NCI-H2081 treated with DMSO at 0.1 percent for 48 hours (cell line): ENCODE data around the gene DNAJC4.

Experiments used
- DNase-seq: peaks from one replicate; lab custom pipeline; 2025; lab: John Stamatoyannopoulos, UW

DNAJC4 gene

DNA sequence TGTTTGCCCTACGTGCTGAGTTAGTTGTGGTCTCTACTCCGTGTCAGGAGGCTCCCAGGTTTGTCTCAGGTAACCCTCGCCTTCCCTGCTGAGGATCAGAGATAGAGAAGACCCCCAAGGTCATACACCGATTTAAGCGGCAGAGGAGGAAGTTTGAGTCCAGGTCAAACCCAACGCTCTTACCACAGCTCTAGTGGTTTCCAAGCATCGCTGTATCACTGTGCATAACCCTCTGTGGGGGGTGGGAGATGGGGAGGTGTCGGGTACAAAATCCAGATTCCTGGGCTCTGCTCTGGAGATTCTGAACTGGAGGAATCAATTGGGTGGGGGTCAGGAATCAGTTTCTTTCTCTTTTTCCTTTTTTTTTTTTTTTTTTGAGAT lies 627 bp downstream of the DNAJC4 start:
- no peak for DNase-seq

DNA sequence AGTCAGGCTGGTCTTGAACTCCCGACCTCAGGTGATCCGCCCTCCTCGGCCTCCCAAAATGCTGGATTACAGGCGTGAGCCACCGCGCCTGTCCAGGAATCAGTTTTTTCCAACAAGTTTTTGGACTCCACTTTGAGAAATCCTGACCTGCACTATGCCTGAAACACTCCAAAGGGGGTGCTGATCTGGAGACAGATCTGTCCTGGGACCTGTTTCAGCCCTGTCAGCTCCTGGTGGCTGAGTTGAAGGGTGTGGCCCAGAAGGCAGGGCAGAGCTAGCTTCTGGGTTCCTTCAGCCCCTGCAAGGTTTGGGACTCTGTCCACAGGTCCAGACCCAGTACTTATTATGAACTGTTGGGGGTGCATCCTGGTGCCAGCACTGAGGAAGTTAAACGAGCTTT lies 1.2 kb downstream of the DNAJC4 start:
- no peak for DNase-seq

DNA sequence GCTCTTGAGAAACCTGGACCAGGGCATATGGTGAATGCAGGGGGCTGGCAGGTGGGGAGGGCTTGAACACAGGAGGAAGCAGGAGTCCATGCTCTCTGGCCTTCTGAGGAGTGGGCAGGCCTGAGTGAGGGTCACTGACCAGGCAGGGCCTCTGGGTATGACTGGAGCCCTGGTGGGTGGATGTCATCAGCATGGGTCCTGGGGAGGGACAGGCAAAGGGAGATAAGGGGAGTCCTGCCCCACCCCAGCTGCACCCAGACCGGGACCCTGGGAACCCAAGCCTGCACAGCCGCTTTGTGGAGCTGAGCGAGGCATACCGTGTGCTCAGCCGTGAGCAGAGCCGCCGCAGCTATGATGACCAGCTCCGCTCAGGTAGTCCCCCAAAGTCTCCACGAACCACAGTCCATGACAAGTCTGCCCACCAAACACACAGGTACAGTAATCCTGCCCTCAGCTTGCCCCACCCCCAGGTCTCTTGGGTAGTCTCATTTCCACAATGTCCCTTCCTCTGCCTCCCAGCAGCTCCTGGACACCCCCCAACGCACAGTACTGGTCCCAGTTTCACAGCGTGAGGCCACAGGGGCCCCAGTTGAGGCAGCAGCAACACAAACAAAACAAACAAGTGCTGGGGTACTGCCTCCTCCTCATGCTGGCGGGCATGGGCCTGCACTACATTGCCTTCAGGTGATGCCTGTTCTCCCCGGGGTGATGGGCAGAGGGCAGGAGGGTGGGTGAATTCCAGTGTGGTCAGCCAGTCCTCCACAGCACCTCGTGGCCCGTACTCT lies 2.0 kb downstream of the DNAJC4 start:
- no peak for DNase-seq

DNA sequence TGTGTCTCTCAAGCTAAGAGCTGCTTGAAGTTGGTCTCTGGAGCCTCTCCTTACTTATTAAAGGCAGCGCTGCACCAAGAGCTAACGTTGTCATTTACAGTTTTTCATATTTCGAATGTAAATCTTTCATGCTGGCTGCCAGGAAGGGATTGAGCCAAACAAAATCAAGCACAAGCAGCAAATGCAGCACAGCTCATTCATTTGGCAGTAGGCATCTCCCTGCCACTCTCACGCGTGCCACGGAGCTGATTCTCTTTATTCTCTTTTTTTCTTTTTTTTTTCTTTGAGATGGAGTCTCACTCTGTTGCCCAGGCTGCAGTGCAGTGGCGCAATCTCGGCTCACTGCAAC lies 2.6 kb downstream of the DNAJC4 start:
- DNase-seq, result no peak

DNA sequence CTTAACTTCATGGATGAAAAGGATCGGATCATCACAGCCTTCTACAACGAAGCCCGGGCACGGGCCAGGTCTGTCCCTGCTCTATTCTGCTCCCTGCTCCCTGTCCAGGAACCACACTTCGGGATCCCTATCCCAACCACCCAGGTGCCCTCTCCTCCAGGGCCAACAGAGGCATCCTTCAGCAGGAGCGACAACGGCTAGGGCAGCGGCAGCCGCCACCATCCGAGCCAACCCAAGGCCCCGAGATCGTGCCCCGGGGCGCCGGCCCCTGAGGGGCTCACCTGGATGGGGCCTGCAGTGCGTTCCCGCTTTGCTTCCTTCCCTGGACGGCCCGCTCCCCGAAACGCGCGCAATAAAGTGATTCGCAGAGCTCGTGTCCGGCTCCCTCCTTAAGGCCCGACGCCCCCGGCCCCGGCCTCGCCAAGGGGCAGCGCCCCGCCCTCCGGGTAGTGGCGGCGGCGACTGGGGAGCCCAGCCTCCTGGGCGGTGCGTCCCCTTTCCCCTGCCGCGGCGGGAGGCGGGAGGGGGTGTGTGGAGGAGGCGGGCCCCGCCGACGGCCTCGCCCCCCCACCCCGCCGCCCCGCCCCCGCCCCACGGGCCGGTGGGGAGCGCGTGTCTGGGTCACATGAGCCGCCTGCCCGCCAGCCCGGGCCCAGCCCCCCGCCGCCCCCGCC lies 3.7 kb downstream of the DNAJC4 start, which contains the start of gene VEGFB:
VEGFB (plus strand) TSS at position 672 of the 674 bp plus-strand sequence. CDS start 250 bp downstream, outside the sequence.
- DNase-seq, result no peak

DNA sequence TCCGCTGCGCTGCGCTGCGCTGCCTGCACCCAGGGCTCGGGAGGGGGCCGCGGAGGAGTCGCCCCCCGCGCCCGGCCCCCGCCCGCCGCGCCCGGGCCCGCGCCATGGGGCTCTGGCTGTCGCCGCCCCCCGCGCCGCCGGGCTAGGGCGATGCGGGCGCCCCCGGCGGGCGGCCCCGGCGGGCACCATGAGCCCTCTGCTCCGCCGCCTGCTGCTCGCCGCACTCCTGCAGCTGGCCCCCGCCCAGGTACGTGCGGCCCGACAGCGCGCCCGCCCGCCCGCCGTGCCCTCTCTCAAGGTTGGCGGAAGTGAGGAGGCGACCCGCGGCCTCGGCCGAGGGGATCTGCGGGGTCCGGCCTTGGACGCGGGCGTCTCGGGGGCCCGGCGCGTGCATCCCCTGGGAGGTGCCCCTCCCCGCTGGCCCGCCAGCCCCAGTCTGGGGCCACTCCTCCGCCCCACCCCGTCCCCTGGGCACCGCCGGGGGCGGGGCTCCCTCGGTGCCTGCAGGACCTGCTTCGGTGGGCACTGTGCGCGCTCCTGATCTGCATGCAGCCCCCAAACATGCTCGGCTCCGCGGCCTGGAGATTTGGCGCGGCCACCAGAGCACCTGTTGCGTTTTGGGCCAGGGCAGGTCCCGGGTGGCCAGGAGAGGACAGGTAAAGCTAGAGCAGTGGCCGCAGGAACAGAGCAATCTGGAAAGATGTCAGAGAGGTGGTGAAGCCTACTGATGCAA lies 4.5 kb downstream of the DNAJC4 start:
- no peak for DNase-seq

DNA sequence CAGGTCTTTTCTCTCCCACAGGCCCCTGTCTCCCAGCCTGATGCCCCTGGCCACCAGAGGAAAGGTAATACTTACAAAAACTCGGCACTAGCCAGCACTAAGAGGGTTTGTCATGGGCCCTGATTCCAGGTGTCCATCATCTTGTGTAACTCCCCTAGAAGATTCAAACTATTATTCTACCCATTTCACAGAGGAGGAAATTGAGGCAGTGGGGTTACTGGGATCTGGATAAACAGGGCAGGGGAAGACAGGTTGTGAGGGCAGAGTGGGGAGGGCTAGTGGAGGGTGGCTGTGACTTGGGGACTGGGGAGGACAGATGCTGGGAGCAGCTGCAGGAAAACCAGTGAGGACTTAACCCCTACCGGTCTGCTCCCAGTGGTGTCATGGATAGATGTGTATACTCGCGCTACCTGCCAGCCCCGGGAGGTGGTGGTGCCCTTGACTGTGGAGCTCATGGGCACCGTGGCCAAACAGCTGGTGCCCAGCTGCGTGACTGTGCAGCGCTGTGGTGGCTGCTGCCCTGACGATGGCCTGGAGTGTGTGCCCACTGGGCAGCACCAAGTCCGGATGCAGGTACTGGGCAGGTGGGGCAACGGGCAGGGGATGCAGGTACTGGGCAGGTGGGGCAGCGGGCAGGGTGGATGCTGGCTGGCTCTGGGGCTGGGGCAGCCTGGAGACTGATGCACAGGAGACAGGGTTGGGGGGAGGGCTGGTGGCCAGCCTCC lies 5.3 kb downstream of the DNAJC4 start:
- DNase-seq, result no peak

DNA sequence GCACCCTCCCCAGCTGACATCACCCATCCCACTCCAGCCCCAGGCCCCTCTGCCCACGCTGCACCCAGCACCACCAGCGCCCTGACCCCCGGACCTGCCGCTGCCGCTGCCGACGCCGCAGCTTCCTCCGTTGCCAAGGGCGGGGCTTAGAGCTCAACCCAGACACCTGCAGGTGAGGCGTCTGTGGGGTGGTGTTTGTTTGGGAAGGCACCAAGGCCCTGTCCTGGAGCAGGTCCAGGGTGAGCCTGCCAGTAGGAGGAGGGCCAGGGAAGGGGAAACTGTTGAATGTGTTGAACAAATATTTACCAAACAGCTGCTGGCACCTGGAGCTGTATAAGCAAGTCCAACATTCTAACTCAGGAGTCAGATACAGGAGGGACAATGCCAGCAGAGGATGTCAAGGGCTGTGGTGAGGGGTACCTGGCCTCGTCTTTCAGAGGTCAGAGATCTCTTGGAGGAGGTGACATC lies 7.2 kb downstream of the DNAJC4 start:
- DNase-seq, result peak; percentile 66

DNA sequence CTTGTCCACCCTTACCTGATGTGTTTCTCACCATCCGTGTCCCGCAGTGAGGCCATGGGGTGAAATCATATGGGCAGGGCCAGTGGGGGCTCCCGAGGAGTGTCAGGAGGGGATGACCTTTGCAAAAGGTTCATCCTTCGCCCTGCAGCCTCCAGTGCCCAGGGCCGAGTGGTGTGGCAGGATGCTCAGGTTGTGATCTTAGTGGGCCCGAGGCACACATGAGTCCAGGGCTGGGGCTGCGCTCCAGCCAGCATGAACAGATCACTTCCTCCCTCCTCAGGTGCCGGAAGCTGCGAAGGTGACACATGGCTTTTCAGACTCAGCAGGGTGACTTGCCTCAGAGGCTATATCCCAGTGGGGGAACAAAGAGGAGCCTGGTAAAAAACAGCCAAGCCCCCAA lies 7.7 kb downstream of the DNAJC4 start:
- DNase-seq, result no peak

DNA sequence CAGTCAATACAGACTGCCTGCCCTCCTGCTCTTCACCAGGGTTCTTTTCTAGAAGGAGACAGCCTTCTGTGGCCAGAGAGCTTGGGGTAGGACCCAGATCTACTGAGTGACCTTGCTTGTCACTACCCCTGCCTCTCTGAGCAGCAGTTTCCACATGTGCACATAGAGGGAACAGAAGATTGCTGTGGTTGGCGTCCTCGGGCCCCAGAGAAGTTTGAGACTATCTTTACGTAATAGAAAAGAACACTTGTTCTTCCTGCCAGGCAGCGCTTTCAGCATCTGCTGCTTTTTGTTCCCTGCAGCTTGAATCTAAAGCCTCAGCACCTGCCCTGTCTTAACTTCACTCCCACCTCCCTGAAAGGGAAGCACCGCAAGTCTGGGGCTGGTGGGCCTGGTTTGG lies 8.7 kb downstream of the DNAJC4 start:
- DNase-seq, result no peak

DNA sequence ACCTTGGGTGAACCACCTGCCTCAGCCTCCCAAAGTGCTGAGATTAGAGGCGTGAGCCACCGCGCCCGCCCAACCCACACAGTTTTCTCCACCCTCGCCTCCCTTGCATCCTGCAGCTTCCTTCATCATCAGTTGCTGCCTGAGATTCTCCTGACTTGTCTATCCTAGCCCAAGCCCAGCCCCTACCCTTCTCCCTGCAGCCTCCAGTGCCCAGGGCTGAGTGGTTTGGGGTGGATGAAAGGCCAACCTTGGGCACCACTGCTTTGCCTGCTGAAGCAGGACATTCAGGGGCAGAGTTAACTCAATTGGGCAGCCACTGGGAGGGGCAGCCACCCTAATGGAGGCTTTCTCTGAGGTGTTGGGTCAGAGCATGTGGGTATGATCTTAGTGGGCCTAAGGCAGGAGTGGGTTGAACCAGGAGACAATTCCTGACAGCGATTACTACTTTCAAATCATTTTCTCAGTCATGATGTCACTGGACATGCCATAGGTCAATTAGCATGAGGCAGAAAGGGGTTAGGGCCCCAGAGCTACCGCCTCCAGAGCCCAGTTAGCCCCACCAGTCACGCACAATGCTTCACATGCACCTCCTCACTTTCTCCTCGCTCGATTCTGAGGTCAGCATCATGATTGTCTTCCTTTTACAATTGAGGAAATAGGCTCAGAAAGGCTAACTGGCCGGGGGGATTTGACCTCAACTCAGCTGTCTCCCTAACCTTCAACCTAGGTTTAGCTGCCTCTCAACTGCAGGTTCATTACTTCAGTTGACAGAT lies 9.5 kb downstream of the DNAJC4 start:
- no peak for DNase-seq

DNA sequence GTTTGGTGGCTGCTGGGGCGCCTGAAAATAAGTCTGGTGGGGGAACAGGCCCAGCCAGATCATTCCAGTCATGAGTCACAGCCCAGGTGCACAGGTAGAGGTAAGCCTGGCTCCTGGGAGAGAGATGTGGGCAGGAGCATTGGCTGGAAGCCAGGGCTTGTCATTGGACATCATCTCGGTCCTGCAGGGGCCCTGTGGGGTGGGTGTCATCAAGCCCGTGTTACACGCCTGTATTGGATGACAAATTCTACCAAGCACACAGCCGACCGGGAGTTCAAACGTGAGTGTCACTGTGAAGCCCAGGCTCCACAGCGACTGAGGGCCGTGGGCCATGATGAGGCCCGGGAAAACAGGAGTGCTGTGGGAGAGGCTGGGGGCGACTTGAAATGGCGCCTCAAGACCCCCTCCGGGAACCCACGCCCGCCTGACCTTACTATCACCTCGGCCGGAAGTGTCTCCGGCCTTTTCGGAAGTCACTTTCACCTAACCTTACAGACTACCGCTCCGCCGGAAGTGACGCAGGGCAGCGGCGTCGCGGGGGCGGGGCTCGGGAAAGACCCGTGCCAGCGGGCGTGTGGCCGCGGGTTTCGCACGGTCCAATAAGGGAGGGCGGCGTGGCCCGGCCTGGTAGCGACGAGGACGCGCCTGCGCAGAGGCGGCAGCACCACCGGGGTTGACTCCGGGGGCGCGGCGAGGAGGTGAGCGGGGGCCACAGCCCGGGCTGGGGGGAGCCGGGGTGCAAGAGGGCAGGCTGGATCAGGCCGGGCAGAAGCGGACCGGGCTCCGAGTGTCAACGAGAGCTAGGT lies 10.3 kb downstream of the DNAJC4 start, which contains the start of gene FKBP2:
FKBP2 (plus strand) TSS at position 661 of the 806 bp plus-strand sequence. CDS start 1,293 bp downstream, outside the sequence.
- peak; percentile 57 for DNase-seq

DNA sequence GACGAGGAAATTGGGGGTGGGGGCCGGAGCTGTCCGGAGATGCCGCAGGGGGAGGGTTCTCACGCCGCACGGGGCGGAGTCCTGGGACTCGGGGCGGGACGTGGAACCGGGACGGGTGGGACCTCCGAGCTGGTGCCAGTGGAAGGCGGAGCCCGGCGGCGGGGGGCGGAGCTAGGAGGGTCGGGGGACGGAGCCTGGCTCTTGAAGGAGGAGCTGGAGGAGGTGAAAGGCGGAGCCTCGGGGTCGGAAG lies 10.8 kb downstream of the DNAJC4 start:
- DNase-seq, result peak; percentile 77

DNA sequence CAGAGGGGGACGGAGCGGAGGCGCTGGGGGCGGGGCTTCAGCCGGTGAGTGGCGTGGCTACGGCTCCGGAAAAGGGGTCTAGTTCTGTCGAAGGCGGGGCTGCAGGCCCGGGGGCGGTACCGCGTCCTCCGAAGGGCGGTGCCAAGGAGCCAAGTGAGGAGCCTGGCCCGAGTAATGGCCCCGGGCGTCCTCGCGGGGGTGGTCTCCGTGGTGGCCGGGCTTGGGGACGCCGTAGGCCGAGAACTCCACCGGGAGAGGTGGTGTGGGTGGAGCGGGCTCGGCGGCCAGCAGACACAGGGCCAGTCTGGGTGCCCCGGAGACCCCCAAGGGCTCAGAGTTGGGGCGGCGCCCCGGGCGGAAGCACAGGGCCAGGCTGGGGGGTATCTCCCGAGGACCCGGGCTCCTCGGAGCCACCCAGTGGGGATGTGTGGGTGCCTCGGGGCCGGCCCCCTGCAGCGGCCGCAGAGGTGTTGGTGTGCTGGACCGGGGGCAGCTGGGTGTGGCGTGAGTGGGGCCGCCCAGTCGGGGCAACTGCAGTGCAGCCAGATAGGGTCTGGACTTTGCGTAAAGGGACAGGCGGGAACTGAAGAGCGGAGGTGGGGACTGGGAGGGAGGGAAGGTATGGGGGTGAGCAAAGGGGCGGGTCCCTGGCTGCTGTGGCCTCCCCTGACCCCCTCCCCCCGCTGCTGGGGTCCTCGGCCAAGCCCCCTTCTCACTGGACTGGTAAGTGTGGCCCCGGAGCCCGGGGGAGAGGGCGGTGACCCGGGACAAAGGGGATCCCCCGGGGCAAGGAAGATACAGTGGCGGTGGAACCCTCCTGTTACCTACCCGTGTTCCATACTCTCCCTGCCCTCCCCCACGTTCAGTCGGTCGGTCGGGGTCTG lies 11.4 kb downstream of the DNAJC4 start:
- no peak for DNase-seq

DNA sequence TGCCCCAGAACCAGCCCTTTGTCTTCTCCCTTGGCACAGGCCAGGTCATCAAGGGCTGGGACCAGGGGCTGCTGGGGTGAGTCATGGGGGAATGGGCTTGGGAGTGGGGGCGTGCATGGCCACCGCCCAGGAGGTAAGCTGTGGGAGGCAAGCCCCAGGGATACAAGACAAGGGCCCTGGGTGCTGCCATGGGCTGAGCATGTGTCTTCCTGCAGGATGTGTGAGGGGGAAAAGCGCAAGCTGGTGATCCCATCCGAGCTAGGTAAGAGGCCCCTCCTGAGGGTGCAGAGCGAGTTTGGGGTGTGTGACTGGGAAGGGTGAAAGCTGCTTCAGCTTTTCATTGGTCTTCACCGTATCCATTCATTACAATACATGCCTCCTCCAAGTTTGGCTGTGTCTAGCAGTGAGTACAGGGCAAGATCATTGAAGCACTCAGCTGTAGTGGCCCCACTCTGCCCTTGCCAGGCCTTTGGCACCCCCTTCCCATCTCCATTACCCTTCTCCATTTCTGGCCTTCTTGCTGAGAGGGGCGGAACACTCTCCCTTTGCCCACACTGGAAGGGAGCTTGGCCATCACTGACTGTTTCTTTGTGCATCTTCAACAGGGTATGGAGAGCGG lies 13.0 kb downstream of the DNAJC4 start:
- DNase-seq, result no peak

DNA sequence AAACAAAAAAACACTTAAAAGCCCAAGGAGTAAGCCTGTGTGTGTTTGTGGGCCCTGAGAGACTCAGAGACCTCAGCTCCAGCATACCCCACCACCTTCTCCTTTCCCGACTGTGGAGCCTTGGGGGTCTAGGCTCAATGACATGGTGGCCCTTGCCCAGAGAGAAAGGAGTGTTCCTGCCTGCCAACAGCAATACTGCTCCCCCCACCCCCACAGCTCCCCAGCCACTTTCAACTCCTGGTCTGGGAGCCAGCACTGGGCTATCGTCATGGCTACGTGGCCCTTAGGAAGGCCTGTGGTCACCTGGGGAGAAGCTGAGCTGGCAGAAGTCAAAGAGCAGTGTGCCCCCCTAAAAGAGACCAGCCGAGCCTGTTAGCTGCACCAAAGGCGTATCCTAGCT lies 13.8 kb downstream of the DNAJC4 start:
- no peak for DNase-seq

DNA sequence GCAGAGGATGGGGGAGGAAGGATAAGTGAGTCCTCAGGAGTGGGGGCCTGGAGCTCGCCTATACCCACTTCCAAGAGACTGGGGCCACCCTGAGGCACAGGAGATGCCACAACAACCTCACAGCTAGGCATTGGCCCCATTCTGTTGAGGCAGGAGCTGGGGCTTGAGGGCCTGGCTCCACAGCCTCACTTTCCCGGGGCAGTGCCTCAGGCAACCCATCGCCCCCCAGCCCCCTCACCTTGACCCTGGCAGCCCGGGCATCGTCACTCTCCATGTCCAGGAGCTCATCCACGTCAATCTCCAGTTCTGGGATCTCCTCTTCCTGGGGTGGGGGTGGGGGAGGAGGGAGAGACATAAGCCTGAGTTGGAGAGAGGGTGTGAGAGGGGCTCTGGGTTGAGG lies 14.6 kb downstream of the DNAJC4 start:
- DNase-seq, result no peak

DNA sequence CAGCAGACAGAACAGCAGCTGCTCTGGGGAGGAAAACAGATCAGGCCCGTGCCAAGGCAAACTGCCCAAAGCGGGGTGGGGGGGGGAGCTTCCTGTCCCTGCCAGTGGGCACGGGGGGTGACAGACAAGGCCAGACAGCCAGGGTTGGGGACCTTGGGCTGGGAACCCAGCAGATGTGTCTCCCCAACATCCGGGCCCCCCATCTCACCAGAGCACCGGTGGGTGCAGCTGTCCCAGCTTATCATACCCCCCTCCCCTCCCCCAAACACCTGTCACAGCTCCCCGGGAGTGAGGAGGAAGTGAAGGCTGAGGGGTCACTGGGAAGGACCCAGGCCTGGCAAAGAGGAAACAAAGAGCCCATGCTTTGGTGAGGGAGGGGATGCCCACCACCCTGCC lies 15.1 kb downstream of the DNAJC4 start:
- DNase-seq, result no peak
